Neural progenitor cell (in vitro differentiated cells): Measurements from ENCODE around the gene ADGRG1. TPM values are rescaled to one million over a fixed set of nuclear protein-coding genes. Genes with fewer than 3 reads are reported as not detected.

ENCODE experiments used
- DNase-seq: peaks from one replicate; pipeline ENCODE4 v3.0.0-alpha.2; 2016; ENCODE audit warnings: low spot score
- H2AFZ ChIP-seq: fragments of 200-600 bp; sonication (generic); replicated peaks from 2 replicates; pipeline ENCODE4 v1.6.1; 2016; ENCODE audit warnings: antibody characterized with exemption
- H3F3A ChIP-seq: fragments of 200-600 bp; sonication (generic); 2 replicates; pipeline ENCODE4 v1.6.1; 2016; ENCODE audit warnings: antibody characterized with exemption, low read depth
- H3K27ac ChIP-seq: fragments of 200-600 bp; sonication (generic); 2 replicates; pipeline ENCODE4 v1.5.1; 2016; ENCODE audit warnings: mild to moderate bottlenecking
- H3K27me3 ChIP-seq: fragments of 200-600 bp; sonication (generic); 2 replicates; pipeline ENCODE4 v1.6.1; 2016; ENCODE audit warnings: mild to moderate bottlenecking, moderate library complexity
- H3K36me3 ChIP-seq: fragments of 200-600 bp; sonication (generic); 2 replicates; pipeline ENCODE4 v1.5.1; 2016
- H3K4me1 ChIP-seq: fragments of 200-600 bp; sonication (generic); 2 replicates; pipeline ENCODE4 v1.6.1; 2016; ENCODE audit warnings: mixed run types
- H3K4me2 ChIP-seq: fragments of 200-600 bp; sonication (generic); 2 replicates; pipeline ENCODE4 v1.6.1; 2016
- H3K4me3 ChIP-seq: fragments of 200-600 bp; sonication (generic); 2 replicates; pipeline ENCODE4 v1.5.1; 2016
- H3K79me2 ChIP-seq: fragments of 200-600 bp; sonication (generic); 2 replicates; pipeline ENCODE4 v1.6.1; 2016; ENCODE audit warnings: low read depth
- H3K9ac ChIP-seq: fragments of 200-600 bp; sonication (generic); 2 replicates; pipeline ENCODE4 v1.6.1; 2016
- H3K9me3 ChIP-seq: fragments of 200-600 bp; sonication (generic); 2 replicates; pipeline ENCODE4 v1.5.1; 2016; ENCODE audit warnings: low read depth
- H4K20me1 ChIP-seq: fragments of 200-600 bp; sonication (generic); 2 replicates; pipeline ENCODE4 v1.6.1; 2016; ENCODE audit warnings: low read depth
- H3K27ac Mint-ChIP-seq: 3 replicates; pipeline ENCODE4 v1.8.0; 2021; ENCODE audit warnings: mixed read lengths
- H3K27me3 Mint-ChIP-seq: 2 replicates; pipeline ENCODE4 v1.8.0; 2022; ENCODE audit warnings: low read depth, mild to moderate bottlenecking, inconsistent platforms, moderate library complexity, mixed read lengths; ENCODE audit not compliant: insufficient read depth
- H3K36me3 Mint-ChIP-seq: 3 replicates; pipeline ENCODE4 v1.8.0; 2021; ENCODE audit warnings: mixed read lengths
- H3K4me1 Mint-ChIP-seq: 3 replicates; pipeline ENCODE4 v1.8.0; 2021; ENCODE audit warnings: mixed read lengths
- H3K4me3 Mint-ChIP-seq: 3 replicates; pipeline ENCODE4 v1.8.0; 2021; ENCODE audit warnings: mild to moderate bottlenecking, moderate library complexity, mixed read lengths
- H3K9me3 Mint-ChIP-seq: 3 replicates; pipeline ENCODE4 v1.8.0; 2020; ENCODE audit warnings: mixed read lengths
- EZH2 ChIP-seq: fragments of 200-600 bp; sonication (generic); IDR thresholded peaks from 2 replicates; pipeline ENCODE4 v1.6.1; 2017; ENCODE audit warnings: antibody characterized with exemption, mild to moderate bottlenecking, moderate library complexity
- EZH2phosphoT487 ChIP-seq: fragments of 200-600 bp; sonication (generic); IDR thresholded peaks from 2 replicates; pipeline ENCODE4 v1.6.1; 2017; ENCODE audit warnings: antibody characterized with exemption
- total RNA-seq: library from RNA; depleted of rRNA; stranded (reverse); fragments of >200 nt; gene quantifications from 2 replicates; pipeline ENCODE4 v1.2.3, GENCODE V29; 2015; ENCODE audit warnings: low replicate concordance
- TF ChIP-seq, protein P1 (sequence below): fragments of 200-600 bp; sonication (generic); IDR thresholded peaks from 2 replicates; pipeline ENCODE4 v1.5.1; 2017; ENCODE audit warnings: antibody characterized with exemption, mild to moderate bottlenecking

ADGRG1 gene
- total RNA-seq, 1 donor from 2014 or later = 8.0 TPM

DNA sequence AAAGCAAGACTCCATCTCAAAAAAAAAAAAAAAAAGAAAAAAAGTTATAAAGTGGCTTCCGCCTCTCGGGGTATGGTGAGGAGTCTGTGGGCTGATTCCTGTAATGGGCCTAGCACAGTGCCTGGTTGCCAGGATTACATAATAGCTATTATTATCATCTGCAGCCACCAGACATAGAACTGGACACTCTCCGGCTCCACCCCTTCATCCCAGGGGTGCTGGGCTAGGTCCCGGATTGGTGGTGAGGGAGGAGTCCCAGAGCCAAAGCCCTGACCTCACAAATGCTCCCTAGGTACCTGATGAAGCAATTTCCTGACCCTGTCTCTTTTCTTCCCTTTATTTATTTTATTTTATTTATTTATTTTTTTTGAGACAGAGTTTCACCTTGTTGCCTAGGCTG, 11.6 kb upstream of the ADGRG1 start:
- no peak overlapping the region for H3K4me3 Mint-ChIP-seq
- no peak overlapping the region for H3K27ac Mint-ChIP-seq
- H3K9me3 ChIP-seq = no peaks in the 10 kb centered on the region

DNA sequence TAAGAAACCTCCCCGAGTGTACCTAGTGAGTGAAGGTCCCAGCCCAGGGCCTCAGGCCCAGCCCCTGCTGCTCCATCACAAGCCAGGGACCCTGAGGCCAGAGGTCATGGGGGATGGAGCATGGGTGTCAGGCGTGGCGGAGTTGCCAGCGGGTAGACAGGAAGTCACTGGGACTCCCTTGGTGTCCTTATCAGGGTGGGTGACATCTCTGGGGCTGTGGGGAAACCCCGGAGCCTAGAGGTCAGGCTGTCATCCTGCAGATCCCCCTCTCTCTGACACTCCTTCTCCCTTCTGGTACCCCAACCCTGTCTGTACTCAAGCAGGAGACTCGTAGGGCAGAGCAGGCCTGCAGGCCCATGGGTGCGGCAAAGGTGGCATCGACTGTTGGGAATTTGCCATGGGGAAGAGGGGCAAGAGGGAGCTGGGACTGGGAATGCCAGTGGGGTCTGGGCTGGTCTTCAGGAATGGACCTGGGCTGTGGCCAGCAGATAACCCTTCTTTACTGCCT, 10.8 kb upstream of the ADGRG1 start:
- H3K27me3 ChIP-seq = no peaks in the 10 kb centered on the region
- TF ChIP-seq EZH2 (no peak), EZH2phosphoT487 (no peak)
- TF ChIP-seq, protein P1, sequence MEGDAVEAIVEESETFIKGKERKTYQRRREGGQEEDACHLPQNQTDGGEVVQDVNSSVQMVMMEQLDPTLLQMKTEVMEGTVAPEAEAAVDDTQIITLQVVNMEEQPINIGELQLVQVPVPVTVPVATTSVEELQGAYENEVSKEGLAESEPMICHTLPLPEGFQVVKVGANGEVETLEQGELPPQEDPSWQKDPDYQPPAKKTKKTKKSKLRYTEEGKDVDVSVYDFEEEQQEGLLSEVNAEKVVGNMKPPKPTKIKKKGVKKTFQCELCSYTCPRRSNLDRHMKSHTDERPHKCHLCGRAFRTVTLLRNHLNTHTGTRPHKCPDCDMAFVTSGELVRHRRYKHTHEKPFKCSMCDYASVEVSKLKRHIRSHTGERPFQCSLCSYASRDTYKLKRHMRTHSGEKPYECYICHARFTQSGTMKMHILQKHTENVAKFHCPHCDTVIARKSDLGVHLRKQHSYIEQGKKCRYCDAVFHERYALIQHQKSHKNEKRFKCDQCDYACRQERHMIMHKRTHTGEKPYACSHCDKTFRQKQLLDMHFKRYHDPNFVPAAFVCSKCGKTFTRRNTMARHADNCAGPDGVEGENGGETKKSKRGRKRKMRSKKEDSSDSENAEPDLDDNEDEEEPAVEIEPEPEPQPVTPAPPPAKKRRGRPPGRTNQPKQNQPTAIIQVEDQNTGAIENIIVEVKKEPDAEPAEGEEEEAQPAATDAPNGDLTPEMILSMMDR = no peak
- no peaks in the 10 kb centered on the region for H3F3A ChIP-seq
- peaks cover 13% of the 10 kb centered on the region for H3K4me1 ChIP-seq
- no peak for DNase-seq
- H4K20me1 ChIP-seq = no peaks in the 10 kb centered on the region
- H3K9me3 ChIP-seq = no peaks in the 10 kb centered on the region
- no peak overlapping the region for H3K4me2 ChIP-seq
- Mint-ChIP-seq H3K4me3 (no peak overlapping the region), H3K27ac (peak overlapping the region; percentile 73), H3K4me1 (peaks cover 20% of the 10 kb centered on the region), H3K27me3 (peaks cover 22% of the 10 kb centered on the region), H3K9me3 (no peaks in the 10 kb centered on the region), H3K36me3 (no peaks in the 10 kb centered on the region)
- no peak overlapping the region for H2AFZ ChIP-seq
- H3K36me3 ChIP-seq = no peaks in the 10 kb centered on the region
- no peak overlapping the region for H3K27ac ChIP-seq
- no peaks in the 10 kb centered on the region for H3K79me2 ChIP-seq
- H3K4me3 ChIP-seq = no peak overlapping the region
- no peak overlapping the region for H3K9ac ChIP-seq

More for the DNA sequence above, 11.6 kb upstream of the ADGRG1 start:
- TF ChIP-seq, protein P1 = no peak
- no peak for TF ChIP-seq EZH2phosphoT487
- TF ChIP-seq EZH2 = no peak
- Histone ChIP-seq H3K27me3 (no peaks in the 10 kb centered on the region), H3K36me3 (no peaks in the 10 kb centered on the region), H3K79me2 (no peaks in the 10 kb centered on the region), H3K4me2 (no peak overlapping the region), H3K27ac (no peak overlapping the region), H4K20me1 (no peaks in the 10 kb centered on the region), H2AFZ (no peak overlapping the region), H3K4me1 (peaks cover 13% of the 10 kb centered on the region), H3F3A (no peaks in the 10 kb centered on the region), H3K9ac (no peak overlapping the region), H3K4me3 (no peak overlapping the region)
- Mint-ChIP-seq H3K27me3 (peaks cover 19% of the 10 kb centered on the region), H3K36me3 (no peaks in the 10 kb centered on the region), H3K9me3 (no peaks in the 10 kb centered on the region), H3K4me1 (peaks cover 15% of the 10 kb centered on the region)
- DNase-seq = no peak

DNA sequence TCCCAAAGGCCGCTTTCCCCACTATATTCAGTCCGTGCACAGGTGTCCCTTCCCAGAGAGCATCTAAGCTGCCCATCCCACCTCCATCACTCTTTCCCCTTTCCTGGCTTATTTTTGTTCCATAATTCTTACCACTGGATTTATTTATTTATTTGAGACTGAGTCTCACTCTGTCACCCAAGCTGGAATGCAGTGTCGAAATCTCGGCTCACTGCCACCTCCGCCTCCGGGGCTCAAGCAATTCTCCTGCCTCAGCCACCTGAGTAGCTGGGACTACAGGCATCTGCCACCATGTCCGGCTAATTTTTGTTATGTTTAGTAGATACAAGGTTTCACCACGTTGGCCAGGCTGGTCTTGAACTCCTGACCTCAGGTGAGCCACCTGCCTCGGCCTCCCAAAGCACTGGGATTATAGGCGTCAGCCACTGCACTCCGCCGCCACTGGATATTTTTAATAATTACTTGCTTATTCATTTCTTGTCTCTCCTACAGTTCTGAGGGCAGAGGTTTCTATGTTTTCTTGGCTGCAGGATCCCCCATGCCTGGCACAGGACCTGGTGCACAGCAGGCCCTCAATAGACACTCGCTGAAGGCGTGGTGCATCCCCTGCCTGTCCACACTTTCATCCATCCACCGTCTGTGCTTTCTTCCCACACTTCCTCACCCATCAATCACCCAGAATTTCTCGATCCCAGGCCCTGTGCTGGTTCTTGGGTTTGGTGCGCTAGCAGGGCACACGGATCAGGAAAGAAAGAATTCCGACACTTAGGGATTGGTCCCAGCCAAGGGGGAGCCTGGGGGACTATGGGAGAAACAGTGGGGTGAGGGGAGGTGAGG, 9.9 kb upstream of the ADGRG1 start:
- Histone ChIP-seq H3K36me3 (no peaks in the 10 kb centered on the region), H3K79me2 (no peaks in the 10 kb centered on the region), H3F3A (no peaks in the 10 kb centered on the region), H3K9ac (no peak overlapping the region), H3K27me3 (no peaks in the 10 kb centered on the region), H3K27ac (no peak overlapping the region), H3K4me2 (no peak overlapping the region), H3K4me1 (peaks cover 16% of the 10 kb centered on the region), H2AFZ (no peak overlapping the region), H4K20me1 (no peaks in the 10 kb centered on the region), H3K9me3 (no peaks in the 10 kb centered on the region), H3K4me3 (no peak overlapping the region)
- H3K9me3 Mint-ChIP-seq = no peaks in the 10 kb centered on the region
- peaks cover 22% of the 10 kb centered on the region for H3K27me3 Mint-ChIP-seq
- H3K27ac Mint-ChIP-seq = peak overlapping the region; percentile 81
- no peak overlapping the region for H3K4me3 Mint-ChIP-seq
- no peak for DNase-seq
- no peaks in the 10 kb centered on the region for H3K36me3 Mint-ChIP-seq
- no peak for TF ChIP-seq EZH2
- no peak for TF ChIP-seq EZH2phosphoT487
- H3K4me1 Mint-ChIP-seq = peaks cover 27% of the 10 kb centered on the region

DNA sequence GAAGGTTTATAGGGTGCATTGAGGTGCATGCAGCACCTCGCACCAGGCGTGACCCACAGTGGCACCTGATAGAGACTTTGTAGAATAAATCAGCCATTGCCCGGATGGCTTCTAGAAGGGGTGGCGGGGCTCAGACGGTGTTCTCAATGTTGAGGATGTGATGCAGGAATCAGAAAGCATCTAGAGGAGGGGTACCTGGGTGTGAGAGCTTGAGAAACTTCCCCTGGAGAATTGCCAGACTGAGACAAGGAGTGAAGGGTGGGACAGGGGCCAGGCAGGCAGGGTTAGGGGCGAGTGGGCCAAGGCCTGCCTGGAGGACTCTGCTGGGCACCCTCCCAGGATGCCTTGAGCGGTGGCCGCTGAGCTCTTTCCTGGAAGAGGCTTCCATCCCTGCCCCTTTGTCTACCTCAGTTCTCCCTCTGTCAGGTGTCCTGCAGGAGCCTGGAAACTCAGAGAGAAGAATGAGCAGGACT, 9.3 kb upstream of the ADGRG1 start:
- no peak for TF ChIP-seq EZH2
- no peak for TF ChIP-seq EZH2phosphoT487
- Histone ChIP-seq H3K79me2 (no peaks in the 10 kb centered on the region), H3F3A (no peaks in the 10 kb centered on the region), H3K4me2 (no peak overlapping the region), H3K9me3 (no peaks in the 10 kb centered on the region), H3K9ac (no peak overlapping the region), H3K4me3 (no peak overlapping the region), H4K20me1 (no peaks in the 10 kb centered on the region), H3K27me3 (no peaks in the 10 kb centered on the region), H3K27ac (no peak overlapping the region), H2AFZ (no peak overlapping the region), H3K4me1 (peaks cover 18% of the 10 kb centered on the region), H3K36me3 (no peaks in the 10 kb centered on the region)
- Mint-ChIP-seq H3K27ac (peak overlapping the region; percentile 81), H3K4me1 (peaks cover 29% of the 10 kb centered on the region), H3K27me3 (peaks cover 21% of the 10 kb centered on the region), H3K9me3 (no peaks in the 10 kb centered on the region), H3K36me3 (no peaks in the 10 kb centered on the region), H3K4me3 (no peak overlapping the region)
- DNase-seq = no peak
